ENCODE data around the gene AFF2.

Gene AFF2

DNA sequence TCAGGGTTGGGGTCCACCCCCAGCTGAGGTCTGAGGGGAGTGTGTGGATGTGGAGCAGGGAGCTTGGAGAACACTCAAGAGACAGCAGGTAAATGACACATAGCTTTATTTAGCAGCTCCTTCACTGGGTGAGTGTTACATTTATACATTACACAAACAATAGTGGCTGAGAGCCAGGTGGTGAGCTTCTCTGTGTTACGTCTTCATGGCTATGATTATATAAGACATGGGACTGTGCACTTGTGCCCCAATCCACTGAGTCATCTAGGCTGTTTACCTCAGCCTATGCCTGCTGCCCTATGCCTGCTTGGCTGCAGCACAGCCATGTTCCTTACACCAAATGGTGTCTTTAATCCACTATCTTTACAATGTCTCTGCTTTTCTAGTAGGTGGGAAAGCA, 459.6 kb downstream of the AFF2 start:
- Histone ChIP-seq H3K14ac (ENCODE audit: low read length) (no peak overlapping the region), H3K27me3 (ENCODE audit: control insufficient read depth in 3 of 3, insufficient read depth in 3 of 3, low read depth in 1 of 3, low read length in 3 of 3) (no peaks in the 10 kb centered on the region), H3K18ac (ENCODE audit: low read length) (no peak overlapping the region), H3K36me3 (replicated peaks in 1 of 2; ENCODE audit: control insufficient read depth in 2 of 2, insufficient read depth in 2 of 2, low read length in 2 of 2) (no peaks in the 10 kb centered on the region), H2BK15ac (ENCODE audit: low read length) (no peak overlapping the region), H3K27ac (replicated peaks; ENCODE audit: low read length) (no peak overlapping the region), H3K9ac (ENCODE audit: low read depth, low read length, poor library complexity) (no peak overlapping the region), H3K79me1 (ENCODE audit: low read depth, low read length) (no peaks in the 10 kb centered on the region), H3K4me1 (ENCODE audit: control insufficient read depth in 2 of 2, insufficient read depth in 1 of 2, low read depth in 1 of 2, low read length in 2 of 2) (no peaks in the 10 kb centered on the region), H2AFZ (ENCODE audit: low read length) (no peak overlapping the region), H2BK5ac (ENCODE audit: low read length) (no peak overlapping the region), H3K23ac (ENCODE audit: low read depth, low read length, poor library complexity) (no peak overlapping the region), H4K91ac (ENCODE audit: low read depth, low read length, poor library complexity) (no peak overlapping the region), H2AK5ac (ENCODE audit: low read depth, low read length) (no peak overlapping the region), H4K8ac (ENCODE audit: low read depth, low read length) (no peak overlapping the region), H3K4me2 (ENCODE audit: insufficient read depth, low read length, poor library complexity, severe bottlenecking) (no peak overlapping the region), H3K9me3 (replicated peaks in 1 of 2; ENCODE audit: control insufficient read depth in 2 of 2, insufficient read depth in 1 of 2, low read depth in 1 of 2, low read length in 2 of 2) (no peaks in the 10 kb centered on the region), H3K4me3 (ENCODE audit: low read length in 2 of 2) (no peak overlapping the region), H2BK120ac (ENCODE audit: low read depth, low read length) (no peak overlapping the region), H2BK12ac (ENCODE audit: low read length) (no peak overlapping the region), H3K4ac (ENCODE audit: low read length) (no peak overlapping the region)
- no peak for DNase-seq (ENCODE audit: low spot score)
- no CpG with 5 or more reads among the region's 1 CpG for WGBS, 2 donors (ENCODE audit: extremely low coverage in 2 of 2, insufficient read length in 2 of 2, insufficient replicate concordance in 1 of 2)

DNA sequence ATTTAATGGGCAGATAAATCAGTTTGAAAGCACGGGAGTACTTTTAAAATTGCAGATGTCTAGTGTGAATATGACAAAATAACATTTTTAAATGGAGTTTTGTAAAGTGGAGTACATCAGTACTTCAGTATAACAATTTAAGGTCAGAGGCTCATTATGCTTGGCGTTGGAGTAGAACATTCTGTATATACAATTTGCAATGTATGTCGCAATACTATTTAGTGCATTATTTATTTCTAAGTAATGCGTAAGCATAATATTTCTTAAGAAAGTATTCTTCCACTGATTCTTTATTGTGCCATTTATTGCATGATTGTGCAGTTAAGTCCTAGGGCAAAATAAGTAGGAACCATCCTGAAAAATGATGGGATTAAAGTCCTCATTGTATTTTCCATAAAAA, 461.6 kb downstream of the AFF2 start:
- Histone ChIP-seq H3K4me2 (ENCODE audit: insufficient read depth, low read length, poor library complexity, severe bottlenecking) (no peak overlapping the region), H3K27me3 (ENCODE audit: control insufficient read depth in 3 of 3, insufficient read depth in 3 of 3, low read depth in 1 of 3, low read length in 3 of 3) (no peaks in the 10 kb centered on the region), H3K79me1 (ENCODE audit: low read depth, low read length) (no peaks in the 10 kb centered on the region), H3K9ac (ENCODE audit: low read depth, low read length, poor library complexity) (no peak overlapping the region), H3K9me3 (replicated peaks in 1 of 2; ENCODE audit: control insufficient read depth in 2 of 2, insufficient read depth in 1 of 2, low read depth in 1 of 2, low read length in 2 of 2) (no peaks in the 10 kb centered on the region), H3K4me3 (ENCODE audit: low read length in 2 of 2) (no peak overlapping the region), H3K14ac (ENCODE audit: low read length) (no peak overlapping the region), H4K8ac (ENCODE audit: low read depth, low read length) (no peak overlapping the region), H3K27ac (replicated peaks; ENCODE audit: low read length) (no peak overlapping the region), H2BK12ac (ENCODE audit: low read length) (no peak overlapping the region), H2AK5ac (ENCODE audit: low read depth, low read length) (no peak overlapping the region), H2BK15ac (ENCODE audit: low read length) (no peak overlapping the region), H2BK5ac (ENCODE audit: low read length) (no peak overlapping the region), H3K4ac (ENCODE audit: low read length) (no peak overlapping the region), H2BK120ac (ENCODE audit: low read depth, low read length) (no peak overlapping the region), H4K91ac (ENCODE audit: low read depth, low read length, poor library complexity) (no peak overlapping the region), H2AFZ (ENCODE audit: low read length) (no peak overlapping the region), H3K18ac (ENCODE audit: low read length) (no peak overlapping the region), H3K36me3 (replicated peaks in 1 of 2; ENCODE audit: control insufficient read depth in 2 of 2, insufficient read depth in 2 of 2, low read length in 2 of 2) (no peaks in the 10 kb centered on the region), H3K23ac (ENCODE audit: low read depth, low read length, poor library complexity) (no peak overlapping the region), H3K4me1 (ENCODE audit: control insufficient read depth in 2 of 2, insufficient read depth in 1 of 2, low read depth in 1 of 2, low read length in 2 of 2) (no peaks in the 10 kb centered on the region)
- no peak for DNase-seq (ENCODE audit: low spot score)
- WGBS, 2 donors (ENCODE audit: extremely low coverage in 2 of 2, insufficient read length in 2 of 2, insufficient replicate concordance in 1 of 2) = no CpG with 5 or more reads among the region's 4 CpGs

DNA sequence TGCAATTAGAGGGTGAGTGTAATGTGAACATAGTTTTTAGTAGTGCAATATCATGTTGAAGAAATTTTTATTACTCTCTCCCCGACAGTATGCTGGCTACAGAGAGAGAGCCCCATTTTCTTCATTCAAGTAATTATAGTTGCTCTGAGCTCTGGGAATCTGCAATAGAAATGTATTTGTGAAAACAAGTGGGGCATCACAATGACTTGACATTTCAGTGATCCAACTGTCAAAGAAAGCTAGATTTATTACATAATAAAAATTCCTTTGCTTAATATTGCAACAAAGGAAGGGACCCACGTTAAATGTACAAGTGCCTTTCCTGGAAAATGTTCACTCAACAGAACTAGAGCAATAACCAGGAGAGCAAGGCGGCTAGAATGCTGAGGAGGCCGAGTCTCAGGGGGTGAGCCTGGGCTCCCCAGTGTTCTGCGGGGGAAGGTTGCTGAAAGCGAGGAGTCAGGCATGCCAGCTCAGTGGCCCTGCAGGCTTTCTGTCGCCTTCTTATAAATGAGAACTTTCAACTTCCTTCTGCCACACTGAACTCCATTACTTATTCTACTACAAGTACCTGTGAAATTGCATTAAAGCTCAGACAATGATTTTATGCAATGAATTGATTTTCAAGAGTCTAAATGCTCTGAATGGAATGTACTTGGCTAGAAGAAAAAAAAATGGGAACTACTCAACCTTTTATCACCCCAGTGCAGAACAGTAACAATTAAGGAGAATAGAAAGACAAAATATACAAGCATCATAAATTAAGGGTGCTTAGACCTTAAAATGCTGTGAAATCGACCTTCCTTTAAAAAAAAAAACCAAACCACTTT, 476.4 kb downstream of the AFF2 start:
- Histone ChIP-seq H3K79me1 (ENCODE audit: low read depth, low read length) (no peaks in the 10 kb centered on the region), H3K4me1 (ENCODE audit: control insufficient read depth in 2 of 2, insufficient read depth in 1 of 2, low read depth in 1 of 2, low read length in 2 of 2) (no peaks in the 10 kb centered on the region), H4K91ac (ENCODE audit: low read depth, low read length, poor library complexity) (no peak overlapping the region), H3K36me3 (replicated peaks in 1 of 2; ENCODE audit: control insufficient read depth in 2 of 2, insufficient read depth in 2 of 2, low read length in 2 of 2) (no peaks in the 10 kb centered on the region), H2AFZ (ENCODE audit: low read length) (no peak overlapping the region), H3K27me3 (ENCODE audit: control insufficient read depth in 3 of 3, insufficient read depth in 3 of 3, low read depth in 1 of 3, low read length in 3 of 3) (no peaks in the 10 kb centered on the region), H2BK5ac (ENCODE audit: low read length) (no peak overlapping the region), H3K4me2 (ENCODE audit: insufficient read depth, low read length, poor library complexity, severe bottlenecking) (no peak overlapping the region), H3K9me3 (replicated peaks in 1 of 2; ENCODE audit: control insufficient read depth in 2 of 2, insufficient read depth in 1 of 2, low read depth in 1 of 2, low read length in 2 of 2) (no peaks in the 10 kb centered on the region), H3K23ac (ENCODE audit: low read depth, low read length, poor library complexity) (no peak overlapping the region), H3K9ac (ENCODE audit: low read depth, low read length, poor library complexity) (no peak overlapping the region), H3K4ac (ENCODE audit: low read length) (no peak overlapping the region), H3K4me3 (ENCODE audit: low read length in 2 of 2) (no peak overlapping the region), H3K18ac (ENCODE audit: low read length) (no peak overlapping the region), H3K14ac (ENCODE audit: low read length) (no peak overlapping the region), H4K8ac (ENCODE audit: low read depth, low read length) (no peak overlapping the region), H2BK120ac (ENCODE audit: low read depth, low read length) (no peak overlapping the region), H2BK12ac (ENCODE audit: low read length) (no peak overlapping the region), H2BK15ac (ENCODE audit: low read length) (no peak overlapping the region), H3K27ac (replicated peaks; ENCODE audit: low read length) (no peak overlapping the region), H2AK5ac (ENCODE audit: low read depth, low read length) (no peak overlapping the region)
- no CpG with 5 or more reads among the region's 8 CpGs for WGBS, 2 donors (ENCODE audit: extremely low coverage in 2 of 2, insufficient read length in 2 of 2, insufficient replicate concordance in 1 of 2)
- no peak for DNase-seq (ENCODE audit: low spot score)

DNA sequence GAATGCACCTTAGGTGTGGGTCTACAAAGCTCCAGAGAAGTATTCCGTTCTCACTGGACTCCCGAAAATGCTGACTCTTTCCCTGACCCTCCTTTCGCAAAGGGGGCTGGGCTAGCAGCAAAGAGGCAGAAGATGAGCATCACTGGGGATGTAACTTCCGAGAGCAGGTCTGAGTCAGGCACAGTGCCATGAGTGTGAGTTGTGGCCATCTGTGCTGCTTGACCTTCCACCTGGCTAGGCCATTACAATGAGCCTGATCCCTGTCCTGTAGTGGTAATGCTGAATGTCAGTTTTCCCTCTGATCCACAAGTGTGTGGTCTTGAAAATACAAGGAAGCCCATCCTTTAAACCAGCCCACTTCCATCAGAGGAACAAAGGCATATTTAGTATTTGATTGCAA, 479.4 kb downstream of the AFF2 start:
- H2BK5ac ChIP-seq (ENCODE audit: low read length) = no peak overlapping the region
- no peak overlapping the region for H2BK12ac ChIP-seq (ENCODE audit: low read length)
- H3K27me3 ChIP-seq (ENCODE audit: control insufficient read depth in 3 of 3, insufficient read depth in 3 of 3, low read depth in 1 of 3, low read length in 3 of 3) = no peaks in the 10 kb centered on the region
- no peak overlapping the region for H3K4ac ChIP-seq (ENCODE audit: low read length)
- no peaks in the 10 kb centered on the region for H3K9me3 ChIP-seq (replicated peaks in 1 of 2; ENCODE audit: control insufficient read depth in 2 of 2, insufficient read depth in 1 of 2, low read depth in 1 of 2, low read length in 2 of 2)
- H4K91ac ChIP-seq (ENCODE audit: low read depth, low read length, poor library complexity) = no peak overlapping the region
- H3K14ac ChIP-seq (ENCODE audit: low read length) = no peak overlapping the region
- H2AFZ ChIP-seq (ENCODE audit: low read length) = no peak overlapping the region
- no peak overlapping the region for H3K23ac ChIP-seq (ENCODE audit: low read depth, low read length, poor library complexity)
- H3K79me1 ChIP-seq (ENCODE audit: low read depth, low read length) = no peaks in the 10 kb centered on the region
- no peak overlapping the region for H3K4me2 ChIP-seq (ENCODE audit: insufficient read depth, low read length, poor library complexity, severe bottlenecking)
- H3K4me3 ChIP-seq (ENCODE audit: low read length in 2 of 2) = no peak overlapping the region
- no CpG with 5 or more reads among the region's 4 CpGs for WGBS, 2 donors (ENCODE audit: extremely low coverage in 2 of 2, insufficient read length in 2 of 2, insufficient replicate concordance in 1 of 2)
- no peak overlapping the region for H4K8ac ChIP-seq (ENCODE audit: low read depth, low read length)
- no peak overlapping the region for H2AK5ac ChIP-seq (ENCODE audit: low read depth, low read length)
- no peak overlapping the region for H3K9ac ChIP-seq (ENCODE audit: low read depth, low read length, poor library complexity)
- no peak overlapping the region for H3K18ac ChIP-seq (ENCODE audit: low read length)
- no peak overlapping the region for H2BK120ac ChIP-seq (ENCODE audit: low read depth, low read length)
- no peaks in the 10 kb centered on the region for H3K36me3 ChIP-seq (replicated peaks in 1 of 2; ENCODE audit: control insufficient read depth in 2 of 2, insufficient read depth in 2 of 2, low read length in 2 of 2)
- no peak overlapping the region for H3K27ac ChIP-seq (replicated peaks; ENCODE audit: low read length)
- no peak overlapping the region for H2BK15ac ChIP-seq (ENCODE audit: low read length)
- no peak for DNase-seq (ENCODE audit: low spot score)
- H3K4me1 ChIP-seq (ENCODE audit: control insufficient read depth in 2 of 2, insufficient read depth in 1 of 2, low read depth in 1 of 2, low read length in 2 of 2) = no peaks in the 10 kb centered on the region

All from neuronal stem cell (in vitro differentiated cells).